C4-2B (cell line): ENCODE data around the gene FOXR1.
A peak's percentile ranks its signal among the peaks of the same experiment; 100 is the strongest.

Source experiments
- H3K27ac ChIP-seq: fragments of 450-650 bp; 2 replicates; pipeline ENCODE4 v1.5.1; 2017
- CTCF ChIP-seq: fragments of 450-650 bp; conservative IDR thresholded peaks from 2 replicates; pipeline ENCODE4 v1.5.1; 2017; ENCODE audit warnings: mild to moderate bottlenecking
- ZFX ChIP-seq: fragments of 450-650 bp; IDR thresholded peaks from 2 replicates; pipeline ENCODE4 v1.6.1; 2017

The FOXR1 gene

GRCh38 chr11:118996926-118997626 is 25.5 kb downstream of the FOXR1 start:
- TF ChIP-seq CTCF (no peak), ZFX (no peak)
- H3K27ac ChIP-seq: peak overlapping the region; percentile 83

DNA sequence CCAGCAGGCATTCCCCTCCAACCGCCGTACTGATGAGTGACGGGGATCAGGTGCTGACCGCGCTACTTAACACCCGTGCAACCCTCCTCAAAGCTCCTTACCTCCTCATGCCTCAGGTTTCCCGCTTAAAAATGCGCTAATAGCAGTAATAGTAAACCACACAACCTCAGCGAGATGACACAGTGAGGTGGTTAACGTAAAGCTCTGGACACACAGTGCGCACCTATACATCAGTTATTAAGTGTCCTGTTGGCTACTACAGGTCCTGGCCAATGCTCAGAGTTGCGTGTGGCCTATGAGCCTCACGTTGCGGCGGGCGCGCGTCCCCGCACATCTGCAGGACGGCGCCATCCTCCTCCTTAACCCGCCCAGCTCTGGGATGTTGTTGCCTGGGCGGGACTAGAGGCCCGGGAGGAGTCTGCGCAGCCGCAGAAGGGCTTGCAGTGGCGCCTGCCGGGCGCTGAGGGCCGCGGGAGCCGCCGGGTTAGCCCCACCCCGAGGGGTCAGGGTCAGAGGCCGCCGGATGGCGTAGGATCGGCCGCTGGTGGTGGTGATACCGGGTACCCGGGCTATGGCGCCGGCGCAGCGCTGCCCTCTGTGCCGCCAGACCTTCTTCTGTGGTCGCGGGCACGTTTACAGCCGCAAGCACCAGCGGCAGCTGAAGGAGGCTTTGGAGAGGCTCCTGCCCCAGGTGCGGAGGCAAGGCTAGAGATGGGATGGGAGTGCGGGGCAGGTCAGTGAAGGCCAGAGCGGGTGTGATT is 26.2 kb downstream of the FOXR1 start, which contains the start of gene CENATAC:
TSS of gene CENATAC (plus strand) at position 512 of the 761 bp plus-strand sequence. CDS start at position 572, 60 bp downstream.
- TF ChIP-seq CTCF: no peak; the same call in 1 of the 2 replicates
- TF ChIP-seq ZFX: peak; percentile 71; the same call in 1 of the 2 replicates
- H3K27ac ChIP-seq: peak within 1 kb of the TSS; percentile 83

DNA sequence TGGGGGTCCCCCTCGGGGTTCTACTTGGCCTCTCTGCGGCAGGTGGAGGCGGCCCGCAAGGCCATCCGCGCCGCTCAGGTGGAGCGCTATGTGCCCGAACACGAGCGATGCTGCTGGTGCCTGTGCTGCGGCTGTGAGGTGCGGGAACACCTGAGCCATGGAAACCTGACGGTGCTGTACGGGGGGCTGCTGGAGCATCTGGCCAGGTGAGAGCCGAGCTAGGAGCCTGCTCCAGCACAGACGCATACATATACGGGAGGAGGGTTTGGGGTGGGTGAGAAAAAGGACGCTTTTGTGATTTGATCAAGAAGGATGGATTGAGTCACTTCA is 26.8 kb downstream of the FOXR1 start:
- TF ChIP-seq ZFX (0 out of 2 replicates have a peak, but pooled peaks have one; percentile 56), CTCF (no peak)
- peak overlapping the region; percentile 83 for H3K27ac ChIP-seq

DNA sequence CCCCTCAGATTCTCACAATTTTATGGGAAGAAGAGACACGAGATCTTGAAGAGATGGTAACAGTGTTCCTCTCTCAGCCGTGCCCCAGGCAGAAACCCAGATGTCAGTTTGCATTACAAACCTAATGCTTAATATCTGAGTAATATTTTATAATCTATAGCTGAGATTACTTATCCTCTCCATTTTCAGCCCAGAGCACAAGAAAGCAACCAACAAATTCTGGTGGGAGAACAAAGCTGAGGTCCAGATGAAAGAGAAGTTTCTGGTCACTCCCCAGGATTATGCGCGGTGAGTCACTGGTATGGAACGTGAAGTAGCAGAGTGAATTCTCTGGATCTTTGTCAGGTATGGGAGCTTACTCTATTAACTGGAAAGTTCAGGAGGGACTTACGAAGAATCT is 27.3 kb downstream of the FOXR1 start:
- TF ChIP-seq CTCF (no peak), ZFX (no peak)
- peak overlapping the region; percentile 83 for H3K27ac ChIP-seq

DNA sequence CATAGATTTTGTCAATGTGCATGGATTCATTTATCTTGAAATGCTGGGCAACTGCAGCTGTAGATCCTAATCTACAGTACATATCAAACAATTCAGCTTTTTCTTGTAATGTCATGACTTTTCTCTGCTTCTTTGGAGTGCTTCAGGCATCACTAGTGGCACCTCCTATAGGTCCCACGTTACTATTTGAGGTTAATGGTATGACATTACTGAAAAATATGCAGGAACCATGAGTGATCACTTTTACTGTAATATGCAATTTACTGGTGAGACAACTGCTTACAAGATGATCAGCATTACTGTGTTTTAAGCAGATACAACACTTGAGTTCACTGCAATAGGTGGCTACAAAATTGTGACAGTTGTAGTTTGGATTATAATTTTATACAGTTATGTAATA is 29.3 kb downstream of the FOXR1 start:
- no peak overlapping the region for H3K27ac ChIP-seq
- TF ChIP-seq CTCF (no peak), ZFX (no peak)

- no peak overlapping the region for H3K27ac ChIP-seq
- TF ChIP-seq ZFX: no peak
- TF ChIP-seq CTCF: no peak
These were observed 35.1 kb downstream of the FOXR1 start for GRCh38 chr11:119006656-119007055.

- TF ChIP-seq ZFX (no peak), CTCF (no peak)
These were observed 40.0 kb downstream of the FOXR1 start for GRCh38 chr11:119011476-119012053.

More at GRCh38 chr11:119011476-119012053, 40.0 kb downstream of the FOXR1 start:
- no peak overlapping the region for H3K27ac ChIP-seq
